Measurements from ENCODE around the gene TOPBP1. TPM values are rescaled to one million over a fixed set of nuclear protein-coding genes. Genes with fewer than 3 reads are reported as not detected.

The TOPBP1 gene
- total RNA-seq, 4 donors from 2014 or later, result 17.8 to 26.2 (median 20.7) TPM

DNA sequence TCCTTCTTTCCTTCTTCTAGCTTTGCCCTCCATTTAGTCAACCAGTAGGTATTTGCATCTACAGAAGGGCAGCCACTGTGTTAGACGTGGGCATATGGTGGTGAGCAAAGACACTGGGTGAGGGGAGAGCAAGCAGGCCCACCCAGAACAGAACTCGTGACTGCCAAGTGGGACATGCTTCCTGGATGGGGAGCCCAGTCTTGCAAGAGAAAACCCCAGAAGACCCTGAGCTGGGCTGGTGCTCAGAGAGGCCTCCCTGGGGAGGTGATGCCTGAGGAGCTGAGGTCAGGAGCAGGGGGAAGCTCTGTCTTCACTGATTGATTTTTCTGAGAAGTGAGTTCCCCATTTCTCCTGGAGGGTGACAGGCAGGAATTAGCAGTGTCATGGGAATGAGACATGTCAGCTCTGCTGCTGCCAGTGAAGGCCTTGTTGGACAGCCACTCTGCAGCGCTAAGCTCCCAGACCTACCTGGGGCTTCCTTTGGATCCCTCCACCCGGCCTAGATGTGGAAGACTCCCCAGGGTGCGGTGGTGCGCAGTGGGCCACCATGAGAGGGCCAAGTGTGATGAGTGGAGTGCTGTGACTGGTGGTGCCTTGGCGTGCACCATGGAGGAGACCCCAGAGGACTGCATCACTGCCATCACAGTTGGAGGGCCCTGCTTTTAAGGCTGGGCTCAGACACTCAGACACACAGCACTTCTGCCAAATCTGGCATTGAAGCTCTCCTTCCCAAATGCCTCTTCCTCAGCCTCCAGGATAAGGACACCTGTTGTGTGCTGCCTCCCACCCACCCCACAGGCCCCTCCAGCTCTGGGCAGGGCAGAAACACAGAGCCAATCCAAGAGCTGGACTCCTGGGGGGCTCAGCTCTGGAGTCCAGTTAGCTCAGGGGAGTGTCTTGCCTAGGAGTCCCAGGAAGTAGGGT lies 40.0 kb upstream of the TOPBP1 start:
- DNase-seq (ENCODE audit: low spot score in 2 of 2), result no peak
- WGBS, 2 donors, result 85 to 94% methylated on average over 6 to 7 of the region's 7 CpGs
- TF ChIP-seq CTCF (IDR thresholded peaks at IDR 0.05) (no peak), POLR2A (IDR thresholded peaks at IDR 0.05) (no peak)
- no peak overlapping the region for H3K4me3 ChIP-seq (ENCODE audit: low read depth, poor library complexity, severe bottlenecking)
- intact Hi-C loops (cut with DNase I; ENCODE audit: low total_unique reads), result no loop called here

DNA sequence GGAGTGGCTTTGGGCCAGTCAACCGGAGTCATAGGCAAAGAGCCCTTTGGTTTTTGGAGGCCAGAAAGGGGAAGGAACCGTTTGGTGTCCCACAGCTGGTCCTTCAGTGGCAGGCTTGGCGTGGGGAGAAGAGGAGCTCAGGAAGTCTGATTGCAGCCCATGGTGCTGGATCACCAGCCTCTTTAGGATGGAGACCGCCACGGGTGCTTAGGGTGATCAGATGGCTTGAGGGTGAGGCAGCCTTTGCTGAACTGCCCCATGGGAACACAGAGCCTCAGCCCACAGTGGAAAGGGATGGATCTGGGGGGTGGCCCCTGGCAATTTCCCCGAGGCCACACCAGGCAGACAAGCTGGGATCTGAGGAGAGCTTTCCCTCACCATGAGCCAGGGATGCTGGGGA lies 38.6 kb upstream of the TOPBP1 start:
- whole genome bisulfite sequencing, 2 donors, result 79 to 85% methylated on average over 6 of the region's 6 CpGs
- no peak overlapping the region for H3K4me3 ChIP-seq (ENCODE audit: low read depth, poor library complexity, severe bottlenecking)
- intact Hi-C loops (cut with DNase I; ENCODE audit: low total_unique reads), result no loop called here
- no peak for DNase-seq (ENCODE audit: low spot score in 2 of 2)
- TF ChIP-seq POLR2A (IDR thresholded peaks at IDR 0.05) (no peak), CTCF (IDR thresholded peaks at IDR 0.05) (no peak)

DNA sequence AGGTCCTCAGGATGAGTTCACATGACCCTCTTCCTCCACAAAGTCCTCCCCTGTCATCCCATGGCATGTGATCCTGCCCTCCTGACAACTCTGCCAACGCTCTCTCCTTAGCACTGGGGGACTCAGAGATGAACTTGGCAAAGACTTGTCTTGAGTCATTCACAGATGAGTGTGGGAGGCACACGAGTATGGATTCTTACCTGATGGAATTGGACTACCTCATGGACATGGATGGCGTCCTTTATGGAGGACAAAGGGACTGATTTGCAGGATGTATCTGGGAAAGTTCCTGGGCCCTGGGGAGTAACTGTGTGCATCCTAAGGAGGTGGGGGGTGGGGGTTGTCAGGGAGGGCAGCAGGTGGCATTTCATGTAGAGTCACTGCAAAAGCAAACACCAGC lies 38.2 kb upstream of the TOPBP1 start:
- intact Hi-C loops (cut with DNase I; ENCODE audit: low total_unique reads), result no loop called here
- DNase-seq (ENCODE audit: low spot score in 2 of 2), result no peak
- TF ChIP-seq POLR2A (IDR thresholded peaks at IDR 0.05) (no peak), CTCF (IDR thresholded peaks at IDR 0.05) (no peak)
- WGBS, 2 donors, result 78 to 80% methylated on average over 3 of the region's 3 CpGs
- no peak overlapping the region for H3K4me3 ChIP-seq (ENCODE audit: low read depth, poor library complexity, severe bottlenecking)

- H3K4me3 ChIP-seq (ENCODE audit: low read depth, poor library complexity, severe bottlenecking), result no peak overlapping the region
- intact Hi-C loops (cut with DNase I; ENCODE audit: low total_unique reads), result no loop called here
- 70 to 79% methylated on average over 2 of the region's 2 CpGs for WGBS, 2 donors
- no peak for TF ChIP-seq POLR2A (IDR thresholded peaks at IDR 0.05)
- TF ChIP-seq CTCF (IDR thresholded peaks at IDR 0.05), result no peak
- DNase-seq (ENCODE audit: low spot score in 2 of 2), result no peak
Measured at GRCh38 chr3:133699467-133699866, 37.7 kb upstream of the TOPBP1 start.

DNA sequence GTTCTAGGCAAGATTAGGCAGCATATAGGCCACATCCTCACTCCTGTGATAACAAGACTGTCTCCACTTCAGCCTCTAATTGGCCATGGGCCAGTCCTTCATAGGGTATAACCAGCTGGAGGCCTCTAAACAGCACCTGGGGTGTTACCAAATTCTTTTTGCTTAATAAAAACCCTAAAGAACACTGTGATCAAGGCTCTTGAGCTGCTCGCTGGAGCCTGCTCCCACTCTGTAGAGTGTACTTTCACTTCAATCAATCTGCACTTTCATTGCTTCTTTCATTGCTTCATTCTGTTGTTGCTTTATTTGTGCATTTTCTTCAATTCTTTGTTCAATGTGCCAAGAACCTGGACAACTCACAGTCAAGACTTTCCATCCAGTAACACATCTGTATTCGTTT lies 36.2 kb upstream of the TOPBP1 start:
- DNase-seq (ENCODE audit: low spot score in 2 of 2), result no peak
- H3K4me3 ChIP-seq (ENCODE audit: low read depth, poor library complexity, severe bottlenecking), result no peak overlapping the region
- TF ChIP-seq CTCF (IDR thresholded peaks at IDR 0.05) (no peak), POLR2A (IDR thresholded peaks at IDR 0.05) (no peak)
- intact Hi-C loops (cut with DNase I; ENCODE audit: low total_unique reads), result no loop called here
- WGBS, 2 donors, result 82 to 91% methylated on average over 2 of the region's 2 CpGs

All from lower leg skin (tissue), 4 donors.